Regular cardiac myocyte (primary cell): Measurements from ENCODE around the gene SHTN1. TPM values are rescaled to one million over a fixed set of nuclear protein-coding genes. Genes with fewer than 3 reads are reported as not detected.

ENCODE experiments used
- total RNA-seq: library from RNA; depleted of rRNA; stranded (reverse); fragments of >200 nt; gene quantifications from 2 replicates; pipeline ENCODE4 v1.2.3, GENCODE V29; 2014

Gene SHTN1, protein sequence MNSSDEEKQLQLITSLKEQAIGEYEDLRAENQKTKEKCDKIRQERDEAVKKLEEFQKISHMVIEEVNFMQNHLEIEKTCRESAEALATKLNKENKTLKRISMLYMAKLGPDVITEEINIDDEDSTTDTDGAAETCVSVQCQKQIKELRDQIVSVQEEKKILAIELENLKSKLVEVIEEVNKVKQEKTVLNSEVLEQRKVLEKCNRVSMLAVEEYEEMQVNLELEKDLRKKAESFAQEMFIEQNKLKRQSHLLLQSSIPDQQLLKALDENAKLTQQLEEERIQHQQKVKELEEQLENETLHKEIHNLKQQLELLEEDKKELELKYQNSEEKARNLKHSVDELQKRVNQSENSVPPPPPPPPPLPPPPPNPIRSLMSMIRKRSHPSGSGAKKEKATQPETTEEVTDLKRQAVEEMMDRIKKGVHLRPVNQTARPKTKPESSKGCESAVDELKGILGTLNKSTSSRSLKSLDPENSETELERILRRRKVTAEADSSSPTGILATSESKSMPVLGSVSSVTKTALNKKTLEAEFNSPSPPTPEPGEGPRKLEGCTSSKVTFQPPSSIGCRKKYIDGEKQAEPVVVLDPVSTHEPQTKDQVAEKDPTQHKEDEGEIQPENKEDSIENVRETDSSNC
- total RNA-seq, result 1.2 and 2.5 TPM in 2 replicates

DNA sequence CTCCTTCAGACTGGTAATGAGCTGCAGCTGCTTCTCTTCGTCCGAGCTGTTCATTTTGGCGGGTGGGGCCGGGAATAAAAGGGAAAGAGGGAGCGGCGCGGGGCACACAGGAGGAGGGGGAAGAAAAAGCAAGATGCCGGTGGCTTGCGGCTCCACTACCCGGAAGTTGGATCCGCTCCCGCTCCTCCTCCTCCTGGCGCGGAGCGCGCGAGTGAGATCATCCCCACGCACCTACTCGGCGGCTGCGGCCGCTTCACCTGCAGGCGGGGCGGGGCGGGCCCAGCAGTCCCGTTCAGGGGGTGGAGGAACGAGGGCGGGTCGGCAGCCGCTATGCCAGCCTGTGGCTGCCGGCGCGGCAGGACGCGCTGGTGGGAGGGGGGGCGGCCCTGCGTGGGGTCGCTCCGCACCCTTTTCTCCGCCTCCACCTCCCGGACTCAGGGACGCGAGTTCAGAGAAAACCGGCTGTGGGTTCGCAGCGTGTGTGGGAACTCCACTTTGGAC lies at the start of gene SHTN1:
TSS of gene SHTN1 (minus strand) at position 162 of the 501 bp plus-strand sequence. CDS start at position 54, 108 bp downstream.

DNA sequence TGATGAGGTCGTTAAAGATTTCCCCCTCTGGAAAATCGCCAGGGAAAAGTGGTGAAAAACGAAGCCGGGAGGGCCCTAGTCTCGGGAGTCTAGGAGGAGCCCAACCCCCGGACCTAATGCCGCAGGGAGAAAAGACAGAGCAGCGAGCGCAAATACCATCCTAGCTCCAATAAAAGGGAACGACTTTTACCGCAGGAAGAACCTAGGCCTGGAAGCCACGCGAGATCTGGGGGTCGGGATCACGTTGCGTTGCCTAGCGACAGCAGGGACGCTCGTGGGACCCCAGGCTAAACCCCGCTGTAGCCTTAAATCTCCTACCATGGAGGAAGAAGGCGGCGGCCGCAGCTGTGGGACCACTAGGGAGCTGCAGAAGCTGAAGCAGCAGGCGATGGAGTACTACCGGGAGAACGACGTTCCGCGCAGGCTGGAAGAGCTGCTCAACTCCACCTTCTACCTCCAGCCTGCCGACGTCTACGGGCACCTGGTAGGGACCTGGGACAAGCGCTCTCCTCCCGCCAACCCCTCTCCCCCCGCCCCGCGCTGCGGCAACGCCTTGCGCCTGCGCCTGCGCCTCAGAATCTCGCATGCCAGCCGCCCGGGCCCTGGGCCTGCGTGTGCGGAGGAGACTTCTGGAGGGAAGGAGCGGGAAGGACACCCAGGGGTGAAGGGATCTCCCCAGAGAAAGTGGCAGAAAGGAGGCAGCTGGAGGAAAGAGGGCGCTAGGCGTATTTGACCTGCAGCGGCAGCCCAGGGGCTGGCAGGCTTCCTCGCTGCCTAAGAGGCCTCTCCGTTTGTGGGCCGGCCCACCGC lies 155.5 kb downstream of the SHTN1 start, which contains the start of gene ENO4:
TSS of gene ENO4 (plus strand) at position 252 of the 810 bp plus-strand sequence. CDS start at position 320, 68 bp downstream.

Other genes starting within 250 kb of the SHTN1 start
- gene ENO4, start 155.7 kb downstream of the SHTN1 start, total RNA-seq, result under 0.01 TPM in 1 of 2 replicates, not detected in the other
- not detected in 2 replicates for gene VAX1, start 133.1 kb upstream of the SHTN1 start, total RNA-seq
- not detected in 2 replicates for gene KCNK18, start 192.3 kb upstream of the SHTN1 start, total RNA-seq
- not detected in 2 replicates for gene SLC18A2, start 235.9 kb upstream of the SHTN1 start, total RNA-seq